ENCODE measurements around the gene REL.

DNA sequence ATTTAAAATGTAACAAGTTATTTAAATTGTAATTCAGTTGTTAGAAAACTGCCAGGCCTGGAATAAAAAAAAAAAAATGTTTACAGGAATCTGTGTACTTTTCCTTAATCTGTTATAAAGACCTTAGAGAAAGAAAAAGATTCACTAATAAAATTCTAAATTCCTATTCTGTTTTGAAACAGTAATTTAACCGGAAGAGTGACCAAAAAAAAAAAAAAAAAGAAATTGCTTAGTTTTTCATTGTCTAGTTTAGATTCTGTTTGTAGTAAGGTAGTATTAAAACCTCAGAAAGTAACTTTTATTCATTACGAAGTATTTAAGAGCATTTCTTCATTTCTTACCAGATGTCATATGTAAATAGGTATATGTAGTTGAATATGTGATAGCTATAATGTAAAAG lies 2.5 kb downstream of the REL start:
- TF ChIP-seq CTCF (IDR thresholded peaks at IDR 0.05; ENCODE audit: insufficient read depth, low read length, poor library complexity, severe bottlenecking) (no peak), EZH2phosphoT487 (conservative IDR thresholded peaks at IDR 0.05; ENCODE audit: low read length) (no peak)
